ENCODE data around the gene ROR2. TPM values are rescaled to one million over a fixed set of nuclear protein-coding genes. Genes with fewer than 3 reads are reported as not detected.
"Not testable (repeated sequence)": the region's sequence is repeated elsewhere in the genome, so short reads cannot be mapped to it uniquely, and the experiment has no call there.

Gene ROR2
- total and polyA plus RNA-seq, 2 donors = 28.2 to 33.7 TPM

DNA sequence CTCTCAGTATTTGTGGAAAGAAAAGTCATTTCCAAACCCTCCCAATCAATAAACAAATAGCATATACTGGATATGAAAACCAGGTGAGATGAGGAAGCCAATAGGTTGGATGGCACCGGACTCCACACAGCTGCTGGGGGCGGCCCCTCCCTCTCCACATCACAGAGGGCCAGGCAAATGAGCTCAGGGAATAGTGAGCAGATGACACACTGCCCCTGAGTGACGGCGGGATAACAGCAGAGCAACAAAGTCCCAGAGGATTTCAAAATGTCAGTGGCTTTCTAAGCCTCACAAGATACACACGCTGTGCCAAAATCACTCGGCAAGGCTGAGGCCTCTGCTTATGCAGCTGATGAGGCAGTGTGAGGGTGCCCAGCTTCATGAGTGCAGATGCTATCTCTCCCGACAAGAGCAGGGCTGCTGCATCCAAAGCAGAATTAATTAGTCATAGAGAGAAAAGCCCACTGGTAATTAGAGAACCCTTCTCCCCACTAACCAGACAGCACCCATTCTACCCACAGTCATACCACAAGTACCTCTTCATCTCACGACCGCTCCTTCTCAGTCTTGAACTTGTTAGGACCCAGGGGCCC lies 291.4 kb downstream of the ROR2 start:
- H3K4me1 ChIP-seq (ENCODE audit: insufficient read depth) = no peaks in the 10 kb centered on the region
- no peak for DNase-seq (ENCODE audit: extremely low spot score)
- no peak overlapping the region for H3K4me3 ChIP-seq (ENCODE audit: low read depth, low read length)
- no peak overlapping the region for H3K27ac ChIP-seq (ENCODE audit: low read depth)
- H3K36me3 ChIP-seq (ENCODE audit: insufficient read depth) = no peaks in the 10 kb centered on the region
- 90% methylated on average over 9 of the region's 9 CpGs for WGBS

- no peak for DNase-seq (ENCODE audit: extremely low spot score)
- 89% methylated on average over 3 of the region's 3 CpGs for WGBS
These were observed 292.5 kb downstream of the ROR2 start for GRCh38 chr9:91657501-91657900.

DNA sequence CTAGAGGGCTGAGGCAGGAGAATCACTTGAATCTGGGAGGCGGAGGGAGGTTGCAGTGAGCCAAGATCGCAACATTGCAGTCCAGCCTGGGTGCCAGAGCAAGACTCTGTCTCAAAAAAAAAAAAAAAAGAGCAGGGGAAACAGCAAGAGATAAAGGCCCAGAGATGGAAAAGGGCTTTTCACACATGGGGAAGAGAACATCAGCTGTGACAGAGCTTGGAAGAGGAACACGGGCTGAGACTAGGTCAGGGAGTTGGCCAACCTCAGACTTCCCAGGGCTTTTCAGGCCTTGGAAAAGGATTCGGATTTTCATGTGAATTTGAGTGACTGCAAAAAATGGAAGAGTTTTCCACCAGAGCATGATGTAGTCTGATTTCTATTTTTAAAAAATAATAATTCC lies 294.4 kb downstream of the ROR2 start:
- no peaks in the 10 kb centered on the region for H3K36me3 ChIP-seq (ENCODE audit: insufficient read depth)
- H3K27ac ChIP-seq (ENCODE audit: low read depth) = no peak overlapping the region
- no peak overlapping the region for H3K4me3 ChIP-seq (ENCODE audit: low read depth, low read length)
- no peak for DNase-seq (ENCODE audit: extremely low spot score)
- WGBS = 59% methylated on average over 4 of the region's 4 CpGs
- H3K4me1 ChIP-seq (ENCODE audit: insufficient read depth) = no peaks in the 10 kb centered on the region

More at GRCh38 chr9:91657501-91657900, 292.5 kb downstream of the ROR2 start:
- no peak overlapping the region for H3K27ac ChIP-seq (ENCODE audit: low read depth)
- no peak overlapping the region for H3K4me3 ChIP-seq (ENCODE audit: low read depth, low read length)
- H3K36me3 ChIP-seq (ENCODE audit: insufficient read depth) = no peaks in the 10 kb centered on the region
- no peaks in the 10 kb centered on the region for H3K4me1 ChIP-seq (ENCODE audit: insufficient read depth)

- WGBS = 67% methylated on average over 6 of the region's 6 CpGs
- no peaks in the 10 kb centered on the region for H3K36me3 ChIP-seq (ENCODE audit: insufficient read depth)
- H3K27ac ChIP-seq (ENCODE audit: low read depth) = no peak overlapping the region
- no peak for DNase-seq (ENCODE audit: extremely low spot score)
- H3K4me3 ChIP-seq (ENCODE audit: low read depth, low read length) = no peak overlapping the region
- H3K4me1 ChIP-seq (ENCODE audit: insufficient read depth) = no peaks in the 10 kb centered on the region
These were observed 294.8 kb downstream of the ROR2 start for GRCh38 chr9:91655215-91655614.

DNA sequence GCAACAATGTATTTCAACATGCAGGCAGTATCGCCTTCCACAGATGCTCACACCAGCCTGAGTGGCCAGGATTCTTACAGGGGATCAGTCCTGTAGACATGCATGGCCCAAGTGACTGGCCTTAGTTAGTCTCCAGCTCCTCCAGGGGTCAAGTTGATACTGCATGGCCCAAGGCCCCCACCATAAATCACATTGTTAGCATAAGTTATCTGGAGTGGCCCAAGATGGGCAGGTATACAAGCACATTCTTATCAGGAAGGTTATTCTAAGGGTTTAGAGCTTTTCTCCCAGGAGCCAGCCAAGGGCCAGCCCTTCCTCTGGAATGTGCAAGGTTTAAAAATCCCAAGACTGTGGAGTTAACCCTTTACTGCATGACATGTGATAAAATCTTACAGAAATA lies 295.5 kb downstream of the ROR2 start:
- WGBS = 97% methylated on average over 1 of the region's 1 CpG
- Histone ChIP-seq H3K36me3 (ENCODE audit: insufficient read depth) (no peaks in the 10 kb centered on the region), H3K27ac (ENCODE audit: low read depth) (no peak overlapping the region), H3K4me1 (ENCODE audit: insufficient read depth) (no peaks in the 10 kb centered on the region), H3K4me3 (ENCODE audit: low read depth, low read length) (no peak overlapping the region)
- DNase-seq (ENCODE audit: extremely low spot score) = no peak

GRCh38 chr9:91647371-91647770 lies 302.7 kb downstream of the ROR2 start:
- Histone ChIP-seq H3K4me3 (ENCODE audit: low read depth, low read length) (no peak overlapping the region), H3K4me1 (ENCODE audit: insufficient read depth) (no peaks in the 10 kb centered on the region), H3K27ac (ENCODE audit: low read depth) (no peak overlapping the region), H3K36me3 (ENCODE audit: insufficient read depth) (no peaks in the 10 kb centered on the region)
- 92% methylated on average over 4 of the region's 4 CpGs for WGBS
- DNase-seq (ENCODE audit: extremely low spot score) = no peak

- H3K36me3 ChIP-seq (ENCODE audit: insufficient read depth) = no peaks in the 10 kb centered on the region
- DNase-seq (ENCODE audit: extremely low spot score) = no peak
- H3K27ac ChIP-seq (ENCODE audit: low read depth) = no peak overlapping the region
- no peak overlapping the region for H3K4me3 ChIP-seq (ENCODE audit: low read depth, low read length)
- 91% methylated on average over 1 of the region's 1 CpG for WGBS
- no peaks in the 10 kb centered on the region for H3K4me1 ChIP-seq (ENCODE audit: insufficient read depth)
These were observed 303.3 kb downstream of the ROR2 start for GRCh38 chr9:91646702-91647101.

DNA sequence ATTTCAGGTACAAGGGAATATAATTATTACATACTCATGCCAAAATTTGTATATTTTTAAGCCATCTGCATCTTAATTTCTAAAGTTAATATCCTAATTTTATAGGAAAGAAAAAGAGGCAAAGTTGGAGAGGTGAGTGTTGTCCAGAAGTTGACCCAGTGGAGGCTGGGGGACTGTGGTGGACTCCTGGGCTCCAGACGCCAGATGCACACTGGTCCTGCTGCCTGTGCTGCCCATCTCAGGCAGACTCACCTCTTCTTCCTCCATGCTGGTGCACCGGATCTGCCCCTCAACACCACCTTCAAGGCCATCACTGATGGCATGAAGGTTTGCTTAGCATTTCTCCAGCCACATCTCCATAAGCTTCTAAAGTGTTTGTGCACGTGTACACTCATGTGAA lies 305.6 kb downstream of the ROR2 start:
- Histone ChIP-seq H3K27ac (ENCODE audit: low read depth) (no peak overlapping the region), H3K4me1 (ENCODE audit: insufficient read depth) (no peaks in the 10 kb centered on the region), H3K4me3 (ENCODE audit: low read depth, low read length) (no peak overlapping the region), H3K36me3 (ENCODE audit: insufficient read depth) (no peaks in the 10 kb centered on the region)
- no peak for DNase-seq (ENCODE audit: extremely low spot score)
- WGBS = 94% methylated on average over 3 of the region's 3 CpGs

GRCh38 chr9:91643481-91644077 lies 306.4 kb downstream of the ROR2 start:
- no peak for DNase-seq (ENCODE audit: extremely low spot score)
- 44% methylated on average over 7 of the region's 7 CpGs for WGBS
- H3K4me1 ChIP-seq (ENCODE audit: insufficient read depth) = no peaks in the 10 kb centered on the region
- no peak overlapping the region for H3K27ac ChIP-seq (ENCODE audit: low read depth)
- H3K36me3 ChIP-seq (ENCODE audit: insufficient read depth) = no peaks in the 10 kb centered on the region
- H3K4me3 ChIP-seq (ENCODE audit: low read depth, low read length) = no peak overlapping the region

DNA sequence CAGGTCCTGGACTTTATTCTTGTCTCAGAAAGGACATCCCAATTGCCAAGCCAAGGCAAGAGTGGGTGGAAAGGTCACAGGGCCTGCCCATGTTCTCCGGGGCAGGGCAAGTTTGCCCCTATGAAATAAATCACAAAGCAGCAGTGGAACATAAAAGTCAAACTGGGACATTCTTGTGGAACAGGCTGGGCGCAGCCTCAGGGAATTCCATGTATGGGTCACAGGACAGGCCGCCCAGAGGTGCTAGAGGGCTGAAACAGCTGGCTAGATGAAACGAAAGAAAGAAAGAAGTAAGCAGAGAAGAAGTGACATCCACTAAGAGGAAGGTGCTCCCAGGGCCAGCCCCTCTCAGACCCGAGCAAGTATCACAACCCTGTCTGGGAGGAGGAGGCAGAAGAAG lies 307.3 kb downstream of the ROR2 start:
- no peak overlapping the region for H3K4me3 ChIP-seq (ENCODE audit: low read depth, low read length)
- H3K4me1 ChIP-seq (ENCODE audit: insufficient read depth) = no peaks in the 10 kb centered on the region
- no peak overlapping the region for H3K27ac ChIP-seq (ENCODE audit: low read depth)
- DNase-seq (ENCODE audit: extremely low spot score) = no peak
- WGBS = 91% methylated on average over 5 of the region's 5 CpGs
- H3K36me3 ChIP-seq (ENCODE audit: insufficient read depth) = no peaks in the 10 kb centered on the region

DNA sequence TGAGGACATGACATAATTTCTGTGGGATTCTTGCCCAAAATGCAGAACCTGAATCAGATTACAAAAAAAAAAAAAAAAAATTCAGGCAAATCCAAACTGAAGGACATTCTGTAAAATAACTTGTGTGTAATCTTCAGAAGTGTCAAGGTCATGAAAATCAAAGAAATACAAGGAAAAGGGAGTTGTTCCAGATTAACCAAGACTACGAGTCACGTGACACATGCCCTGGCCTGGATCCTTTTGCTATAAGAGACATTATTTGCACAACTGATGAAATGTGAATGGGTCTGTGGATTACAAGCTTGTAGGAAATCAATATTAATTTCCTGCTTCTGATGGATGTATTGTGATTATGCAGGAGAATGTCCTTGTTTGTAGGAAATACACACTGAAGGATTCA lies 309.6 kb downstream of the ROR2 start:
- 64% methylated on average over 2 of the region's 2 CpGs for WGBS
- Histone ChIP-seq H3K36me3 (ENCODE audit: insufficient read depth) (no peaks in the 10 kb centered on the region), H3K27ac (ENCODE audit: low read depth) (no peak overlapping the region), H3K4me3 (ENCODE audit: low read depth, low read length) (no peak overlapping the region), H3K4me1 (ENCODE audit: insufficient read depth) (no peaks in the 10 kb centered on the region)
- DNase-seq (ENCODE audit: extremely low spot score) = no peak

GRCh38 chr9:91639054-91639453 lies 311.0 kb downstream of the ROR2 start:
- H3K27ac ChIP-seq (ENCODE audit: low read depth) = no peak overlapping the region
- no peaks in the 10 kb centered on the region for H3K4me1 ChIP-seq (ENCODE audit: insufficient read depth)
- no peak for DNase-seq (ENCODE audit: extremely low spot score)
- H3K36me3 ChIP-seq (ENCODE audit: insufficient read depth) = no peaks in the 10 kb centered on the region
- no peak overlapping the region for H3K4me3 ChIP-seq (ENCODE audit: low read depth, low read length)
- whole genome bisulfite sequencing = 99% methylated on average over 1 of the region's 1 CpG

- not testable (repeated sequence) for H3K4me1 ChIP-seq (ENCODE audit: insufficient read depth); DNase-seq (ENCODE audit: extremely low spot score); H3K4me3 ChIP-seq (ENCODE audit: low read depth, low read length); H3K36me3 ChIP-seq (ENCODE audit: insufficient read depth); H3K27ac ChIP-seq (ENCODE audit: low read depth)
- WGBS = 75% methylated on average over 7 of the region's 7 CpGs
These were observed 315.2 kb downstream of the ROR2 start for GRCh38 chr9:91634832-91635231.

GRCh38 chr9:91629718-91630117 lies 320.3 kb downstream of the ROR2 start:
- no peak overlapping the region for H3K27ac ChIP-seq (ENCODE audit: low read depth)
- H3K36me3 ChIP-seq (ENCODE audit: insufficient read depth) = no peaks in the 10 kb centered on the region
- no peak for DNase-seq (ENCODE audit: extremely low spot score)
- no peaks in the 10 kb centered on the region for H3K4me1 ChIP-seq (ENCODE audit: insufficient read depth)
- no peak overlapping the region for H3K4me3 ChIP-seq (ENCODE audit: low read depth, low read length)

DNA sequence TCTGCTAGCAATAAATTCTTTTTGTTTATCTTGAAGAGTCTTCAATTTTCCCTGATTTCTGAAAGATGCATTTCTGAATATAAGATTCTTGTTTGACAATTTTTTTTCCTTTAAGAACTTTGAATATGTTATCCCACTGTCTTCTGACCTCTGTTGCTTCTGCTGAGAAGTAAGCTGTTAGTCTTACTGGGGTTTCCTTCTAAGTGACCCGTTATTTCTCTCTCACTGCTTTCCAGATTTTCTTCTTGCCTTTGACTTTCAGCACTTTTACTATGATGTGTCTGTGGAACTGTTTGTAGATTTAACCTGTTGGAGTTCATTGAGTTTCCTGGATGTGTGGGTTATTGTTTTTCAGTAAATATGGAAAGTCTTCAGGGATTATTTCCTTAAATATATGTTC lies 321.1 kb downstream of the ROR2 start:
- 89% methylated on average over 1 of the region's 1 CpG for WGBS
- H3K4me3 ChIP-seq (ENCODE audit: low read depth, low read length) = no peak overlapping the region
- H3K27ac ChIP-seq (ENCODE audit: low read depth) = no peak overlapping the region
- no peaks in the 10 kb centered on the region for H3K4me1 ChIP-seq (ENCODE audit: insufficient read depth)
- DNase-seq (ENCODE audit: extremely low spot score) = no peak
- no peaks in the 10 kb centered on the region for H3K36me3 ChIP-seq (ENCODE audit: insufficient read depth)

Data from urinary bladder (tissue), 4 donors.